SH-SY5Y (cell line): ENCODE data around the gene AFAP1L2.

Source experiments
- GATA2 ChIP-seq: IDR thresholded peaks from 2 replicates; pipeline ENCODE4 v1.6.1; 2011; ENCODE audit warnings: mild to moderate bottlenecking, low read depth, low read length
- GATA3 ChIP-seq: IDR thresholded peaks from 2 replicates; pipeline ENCODE4 v1.6.1; 2011; ENCODE audit warnings: low read depth, mild to moderate bottlenecking, low read length, moderate library complexity

- TF ChIP-seq GATA2 (no peak), GATA3 (no peak)
Measured at GRCh38 chr10:114357515-114357996, 46.7 kb downstream of the AFAP1L2 start.
